Uterus (tissue), 4 donors: Measurements from ENCODE around the gene MAN2A2. TPM values are rescaled to one million over a fixed set of nuclear protein-coding genes. Genes with fewer than 3 reads are reported as not detected.

Experiments used
- DNase-seq, 2 donors: peaks; one replicate each; pipeline ENCODE4 v3.0.0-alpha.2; 2019 to 2020
- H3K27ac ChIP-seq, 2 donors: fragments of 200-600 bp; sonication (generic); 1 replicate in 1 of 2; 2 replicates in 1 of 2; pipeline ENCODE4 v1.5.1; 2016 to 2018
- H3K27me3 ChIP-seq, 2 donors: fragments of 200-600 bp; sonication (generic); one replicate each; pipeline ENCODE4 v1.5.1; 2018 to 2019; ENCODE audit warnings: control low read depth in 1 of 2
- H3K36me3 ChIP-seq, 2 donors: fragments of 200-600 bp; sonication (generic); one replicate each; pipeline ENCODE4 v1.5.1; 2019; ENCODE audit warnings: control low read depth in 1 of 2
- H3K4me1 ChIP-seq, 2 donors: fragments of 200-600 bp; sonication (generic); one replicate each; pipeline ENCODE4 v1.5.1; 2018 to 2019; ENCODE audit warnings: control low read depth in 1 of 2
- H3K4me3 ChIP-seq, 2 donors: fragments of 200-600 bp; sonication (generic); 1 replicate in 1 of 2; 2 replicates in 1 of 2; pipeline ENCODE4 v1.5.1; 2018 to 2019; ENCODE audit warnings: mild to moderate bottlenecking in 1 of 2
- H3K9me3 ChIP-seq, 2 donors: fragments of 200-600 bp; sonication (generic); one replicate each; pipeline ENCODE4 v1.5.1; 2019; ENCODE audit warnings: control low read depth in 1 of 2
- POLR2A ChIP-seq, 2 donors: fragments of 450-650 bp; IDR thresholded peaks; one replicate each; pipeline ENCODE4 v1.6.1; 2016; ENCODE audit warnings: antibody characterized with exemption in 2 of 2, mild to moderate bottlenecking in 1 of 2, moderate library complexity in 1 of 2
- intact Hi-C: fragments of 100-400 bp; cut with DNase I; formaldehyde crosslinking; loops from one replicate; pipeline ENCODE4 v1.15.1; 2023; ENCODE audit warnings: low total_unique reads
- total RNA-seq, 4 donors: library from RNA; depleted of rRNA in 3 of 4; stranded (reverse); fragments of >200 nt in 3 of 4; gene quantifications; one replicate each; pipeline versions ENCODE4 v1.1.0 to v1.2.4, GENCODE V29; 2014 to 2023
- TF ChIP-seq, protein P1 (sequence below), 4 experiments: fragments of 200-600 bp in 2 of 4; fragments of 450-650 bp in 2 of 4; sonication (generic) in 2 of 4; IDR thresholded peaks; one replicate each; pipeline ENCODE4 v1.5.1; 2016 to 2019; ENCODE audit warnings: antibody characterized with exemption in 4 of 4, mild to moderate bottlenecking in 2 of 4, moderate library complexity in 1 of 4
- donor health status: DM: yes; HTN: yes; CAD: no.

The MAN2A2 gene
- total RNA-seq, 4 donors from 2014 or later, result 15.9 to 92.0 (median 19.8) TPM

DNA sequence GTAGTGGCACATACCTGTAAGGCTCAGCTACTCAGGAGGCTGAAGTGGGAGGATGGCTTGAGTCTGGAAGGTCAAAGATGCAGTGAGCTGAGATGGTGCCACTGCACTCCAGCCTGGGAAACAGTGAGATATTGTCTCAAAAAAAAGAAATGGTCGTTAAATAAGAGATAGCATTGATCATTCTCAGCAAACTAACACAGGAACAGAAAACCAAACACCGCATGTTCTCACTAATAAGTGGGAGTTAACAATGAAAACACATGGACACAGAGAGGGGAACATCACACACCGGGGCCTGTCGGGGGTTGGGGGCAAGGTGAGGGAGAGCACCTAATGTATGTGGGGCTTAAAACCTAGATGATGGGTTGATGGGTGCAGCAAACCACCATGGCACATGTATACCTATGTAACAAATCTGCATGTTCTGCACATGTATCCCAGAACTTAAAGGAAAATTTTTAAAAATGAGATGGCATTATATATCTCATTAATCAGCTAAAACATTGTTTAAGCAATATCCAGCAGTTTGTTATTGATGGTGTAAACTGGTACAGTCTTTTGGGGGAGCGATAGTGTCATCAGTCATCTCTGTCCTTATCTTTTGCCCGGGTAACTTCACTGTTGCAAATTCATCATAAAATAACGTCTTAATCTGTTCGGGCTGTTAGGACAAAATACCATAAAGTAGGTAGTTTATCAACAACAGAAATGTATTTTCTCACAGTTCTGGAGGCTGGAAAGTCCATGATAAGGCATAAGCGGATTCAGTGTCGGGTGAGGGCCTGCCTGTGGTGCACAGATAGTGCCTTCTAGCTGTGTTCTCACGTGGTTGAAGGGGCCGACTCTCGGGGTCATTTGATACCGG is 1.7 kb upstream of the MAN2A2 start:
- H3K4me3 ChIP-seq, result peak overlapping the region in 1 of 2 donors; percentile 79
- intact Hi-C loops, result no loop called here
- H3K4me1 ChIP-seq, result peaks cover 0 to 5% of the 10 kb centered on the region in 2 donors
- DNase-seq, result no peak
- H3K27me3 ChIP-seq, result no peaks in the 10 kb centered on the region
- TF ChIP-seq, protein P1, sequence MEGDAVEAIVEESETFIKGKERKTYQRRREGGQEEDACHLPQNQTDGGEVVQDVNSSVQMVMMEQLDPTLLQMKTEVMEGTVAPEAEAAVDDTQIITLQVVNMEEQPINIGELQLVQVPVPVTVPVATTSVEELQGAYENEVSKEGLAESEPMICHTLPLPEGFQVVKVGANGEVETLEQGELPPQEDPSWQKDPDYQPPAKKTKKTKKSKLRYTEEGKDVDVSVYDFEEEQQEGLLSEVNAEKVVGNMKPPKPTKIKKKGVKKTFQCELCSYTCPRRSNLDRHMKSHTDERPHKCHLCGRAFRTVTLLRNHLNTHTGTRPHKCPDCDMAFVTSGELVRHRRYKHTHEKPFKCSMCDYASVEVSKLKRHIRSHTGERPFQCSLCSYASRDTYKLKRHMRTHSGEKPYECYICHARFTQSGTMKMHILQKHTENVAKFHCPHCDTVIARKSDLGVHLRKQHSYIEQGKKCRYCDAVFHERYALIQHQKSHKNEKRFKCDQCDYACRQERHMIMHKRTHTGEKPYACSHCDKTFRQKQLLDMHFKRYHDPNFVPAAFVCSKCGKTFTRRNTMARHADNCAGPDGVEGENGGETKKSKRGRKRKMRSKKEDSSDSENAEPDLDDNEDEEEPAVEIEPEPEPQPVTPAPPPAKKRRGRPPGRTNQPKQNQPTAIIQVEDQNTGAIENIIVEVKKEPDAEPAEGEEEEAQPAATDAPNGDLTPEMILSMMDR (IDR thresholded peaks at IDR 0.05), result no peak
- TF ChIP-seq POLR2A (IDR thresholded peaks at IDR 0.05), result no peak
- no peaks in the 10 kb centered on the region for H3K9me3 ChIP-seq
- H3K36me3 ChIP-seq, result no peaks in the 10 kb centered on the region
- peak overlapping the region; percentile 89 to 93 for H3K27ac ChIP-seq

DNA sequence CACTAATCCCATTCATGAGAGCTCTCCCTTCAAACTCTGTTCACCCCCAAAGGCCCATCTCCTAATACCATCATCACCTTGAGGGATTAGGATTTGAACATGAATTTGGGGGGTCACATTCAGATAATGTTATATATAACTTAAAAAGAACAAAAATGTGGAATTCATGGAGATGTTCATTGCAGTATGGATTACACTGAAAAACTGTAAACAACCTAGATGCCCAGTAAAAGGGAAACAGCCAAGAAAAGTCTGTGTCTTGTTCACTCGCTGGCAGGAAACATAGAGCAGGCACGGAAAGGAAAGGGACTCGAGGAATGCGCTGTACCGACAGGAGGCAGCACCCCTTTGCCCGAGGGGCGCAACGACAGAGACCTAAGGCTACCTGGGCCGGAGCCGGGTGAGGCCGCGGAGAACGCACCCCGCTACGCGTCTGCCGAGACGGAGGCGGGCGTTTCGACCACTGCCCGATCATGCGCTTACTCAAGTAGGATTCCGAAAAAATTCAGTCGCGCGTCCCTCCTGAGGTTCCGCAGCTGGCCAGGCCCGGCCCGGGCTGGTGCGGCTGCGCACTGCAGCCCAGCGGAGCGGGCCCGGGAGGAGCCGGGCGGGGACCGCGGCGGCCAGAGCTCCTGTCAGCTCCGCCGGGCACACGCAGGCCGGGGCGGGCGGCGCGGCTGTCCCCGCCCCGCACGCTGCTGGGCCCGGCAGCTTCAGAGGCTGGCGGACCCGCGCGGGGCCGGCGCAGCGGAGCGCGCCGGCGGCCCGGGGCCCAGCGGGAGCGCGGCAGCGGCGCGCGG is 862 bp upstream of the MAN2A2 start:
- no peaks in the 10 kb centered on the region for H3K9me3 ChIP-seq
- TF ChIP-seq, protein P1 (IDR thresholded peaks at IDR 0.05), result peak; percentile 71 to 91 (median 81)
- TF ChIP-seq POLR2A (IDR thresholded peaks at IDR 0.05), result peak in 1 of 2 donors; percentile 54
- intact Hi-C loops, result no loop called here
- peak overlapping the region; percentile 89 to 93 for H3K27ac ChIP-seq
- H3K4me3 ChIP-seq, result peak overlapping the region; percentile 75 to 79
- H3K27me3 ChIP-seq, result no peaks in the 10 kb centered on the region
- H3K4me1 ChIP-seq, result peaks cover 0 to 5% of the 10 kb centered on the region in 2 donors
- DNase-seq, result peak; percentile 67 to 70
- H3K36me3 ChIP-seq, result no peaks in the 10 kb centered on the region

DNA sequence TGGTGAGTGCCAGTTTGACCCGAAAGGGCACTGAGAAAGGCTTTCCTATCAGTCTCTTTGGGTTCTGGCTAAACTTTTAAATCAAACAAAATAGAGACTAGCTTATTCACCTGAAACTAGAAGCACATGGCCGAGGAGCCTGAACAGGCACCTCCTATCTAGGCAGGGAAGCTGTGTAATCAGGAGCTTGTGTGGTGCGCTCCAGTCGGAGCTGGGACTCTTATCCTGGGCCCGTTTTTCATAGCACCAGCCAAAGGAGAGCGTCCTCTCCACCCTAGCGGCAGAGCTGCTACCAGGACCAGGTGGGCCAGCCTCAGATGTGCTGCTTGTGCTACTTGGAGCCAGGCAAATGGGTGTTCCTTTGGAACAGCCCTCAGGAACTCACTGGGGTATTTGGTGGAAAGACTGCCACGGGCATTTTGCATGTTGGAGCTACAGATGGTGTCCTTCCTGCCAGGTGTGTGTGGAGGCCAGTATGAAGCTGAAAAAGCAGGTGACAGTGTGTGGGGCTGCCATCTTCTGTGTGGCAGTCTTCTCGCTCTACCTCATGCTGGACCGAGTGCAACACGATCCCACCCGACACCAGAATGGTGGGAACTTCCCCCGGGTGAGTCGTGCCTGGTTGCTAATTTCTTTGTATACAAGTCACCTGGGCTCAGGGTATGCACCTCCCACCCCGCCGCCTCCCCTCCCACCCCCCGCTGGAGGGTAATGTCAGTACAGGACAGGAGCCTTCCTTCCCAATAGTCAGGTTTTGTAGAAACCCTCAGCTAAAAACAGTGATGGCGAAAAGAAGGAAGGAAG is 833 bp downstream of the MAN2A2 start:
- Histone ChIP-seq H3K4me1 (peaks cover 0 to 5% of the 10 kb centered on the region in 2 donors), H3K36me3 (no peaks in the 10 kb centered on the region), H3K27ac (peak overlapping the region; percentile 89 to 93), H3K27me3 (no peaks in the 10 kb centered on the region), H3K4me3 (peak overlapping the region; percentile 75 to 79), H3K9me3 (no peaks in the 10 kb centered on the region)
- DNase-seq, result no peak
- intact Hi-C loops, result no loop called here
- TF ChIP-seq, protein P1 (IDR thresholded peaks at IDR 0.05), result no peak
- no peak for TF ChIP-seq POLR2A (IDR thresholded peaks at IDR 0.05)

DNA sequence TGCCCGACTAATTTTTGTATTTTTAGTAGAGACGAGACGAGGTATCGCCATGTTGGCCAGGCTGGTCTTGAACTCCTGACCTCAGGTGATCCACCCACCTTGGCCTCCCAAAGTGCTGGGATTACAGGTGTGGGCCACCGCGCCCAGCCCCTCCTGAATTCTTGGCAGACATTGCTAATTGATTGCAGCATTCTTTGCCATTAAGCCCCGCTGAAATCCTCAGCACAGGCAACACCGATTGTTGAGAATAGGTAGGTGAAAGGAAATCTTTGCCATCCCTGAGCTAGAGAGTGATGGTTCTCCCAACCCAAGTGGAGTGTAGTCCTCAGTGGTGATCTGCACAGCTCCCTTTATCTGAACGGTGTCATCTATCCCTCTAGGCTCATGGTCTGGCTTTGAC is 1.6 kb downstream of the MAN2A2 start:
- Histone ChIP-seq H3K36me3 (no peaks in the 10 kb centered on the region), H3K9me3 (no peaks in the 10 kb centered on the region), H3K27me3 (no peaks in the 10 kb centered on the region), H3K4me3 (no peak overlapping the region), H3K27ac (no peak overlapping the region), H3K4me1 (peaks cover 0 to 5% of the 10 kb centered on the region in 2 donors)
- intact Hi-C loops, result no loop called here
- TF ChIP-seq, protein P1 (IDR thresholded peaks at IDR 0.05), result no peak
- TF ChIP-seq POLR2A (IDR thresholded peaks at IDR 0.05), result no peak
- DNase-seq, result no peak
